Measurements from ENCODE around the gene LLCFC1. TPM values are rescaled to one million over a fixed set of nuclear protein-coding genes. Genes with fewer than 3 reads are reported as not detected.

The LLCFC1 gene
- total and polyA plus RNA-seq, 2 of the 8 experiments (the other 6 are each of a cell fraction or from before 2014, with no cell fraction given), result not detected

DNA sequence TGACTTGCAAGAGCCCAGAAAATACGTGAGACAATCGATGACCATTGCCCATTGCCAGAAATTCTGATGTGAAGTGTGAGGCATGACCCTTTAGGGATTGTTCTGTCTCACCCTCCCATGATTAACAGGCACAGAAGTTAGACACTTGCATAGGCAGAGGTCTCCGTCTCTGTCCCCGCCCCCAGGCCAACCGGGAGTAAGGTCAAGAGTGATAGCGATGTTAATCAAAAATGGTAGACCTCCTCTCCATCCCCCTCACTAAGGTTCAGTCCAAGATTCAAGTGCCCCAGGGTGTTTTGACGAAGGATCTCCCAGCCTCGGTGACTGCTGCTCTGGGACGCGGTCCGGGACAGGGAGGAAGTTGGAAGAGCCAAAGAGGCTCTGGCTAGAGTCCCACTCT, 31.0 kb upstream of the LLCFC1 start:
- H3K4me2 ChIP-seq (ENCODE audit: insufficient read depth in 1 of 2, low read depth in 2 of 2, low read length in 2 of 2), result no peak overlapping the region
- H2BK5ac ChIP-seq (ENCODE audit: low read depth, low read length), result no peak overlapping the region
- H3K18ac ChIP-seq (ENCODE audit: extremely low read depth, low read length), result no peak overlapping the region
- H2BK20ac ChIP-seq (ENCODE audit: low read length), result no peak overlapping the region
- H3K14ac ChIP-seq (ENCODE audit: insufficient read length), result no peak overlapping the region
- H3K4me1 ChIP-seq (replicated peaks in 1 of 4; ENCODE audit: control insufficient read depth in 3 of 4, insufficient read depth in 4 of 4, low read length in 3 of 4), result no peaks in the 10 kb centered on the region
- H3K9me3 ChIP-seq (ENCODE audit: insufficient read depth in 2 of 2, low read depth in 1 of 2, low read length in 1 of 2), result peaks cover 26 to 31% of the 10 kb centered on the region in 2 experiments
- no peaks in the 10 kb centered on the region for H3K23me2 ChIP-seq (ENCODE audit: low read depth, low read length)
- ChIA-PET POLR2A (ENCODE audit: partially characterized antibody) (interaction anchor here (1.3 kb wide), 1 partner anchor 9 kb away, joined by 4 read pairs; no protein-coding TSS in a partner anchor), CTCF (ENCODE audit: partially characterized antibody) (no interaction called here)
- H2AFZ ChIP-seq (ENCODE audit: low read length), result no peak overlapping the region
- no peak overlapping the region for H3K56ac ChIP-seq (replicated peaks; ENCODE audit: insufficient read length, low read depth, low read length)
- WGBS, 2 experiments (ENCODE audit: extremely low coverage in 1 of 2, insufficient coverage in 1 of 2, insufficient read length in 1 of 2, insufficient replicate concordance in 2 of 2, low coverage in 1 of 2, low lambda C conversion rate in 2 of 2, missing lambda C conversion rate in 1 of 2), result 92% methylated on average over 11 of the region's 11 CpGs; no CpG with 5 or more reads in 1 of the 2 experiments
- no peak overlapping the region for H2AK5ac ChIP-seq (ENCODE audit: low read depth, low read length)
- no peaks in the 10 kb centered on the region for H3K36me3 ChIP-seq (ENCODE audit: control insufficient read depth in 2 of 4, insufficient read depth in 4 of 4, low read length in 3 of 4)
- H3K79me1 ChIP-seq (ENCODE audit: low read depth, low read length), result no peaks in the 10 kb centered on the region
- no peak overlapping the region for H4K91ac ChIP-seq (replicated peaks; ENCODE audit: insufficient read length, low read length)
- TF ChIP-seq CHD2 (IDR thresholded peaks at IDR 0.05; ENCODE audit: low read length) (no peak), PHF8 (conservative IDR thresholded peaks at IDR 0.05; ENCODE audit: low read depth, low read length) (no peak), TEAD4 (IDR thresholded peaks at IDR 0.05; ENCODE audit: low read depth, low read length) (no peak), SP4 (IDR thresholded peaks at IDR 0.05; ENCODE audit: low read length) (no peak), JUND (IDR thresholded peaks at IDR 0.05; ENCODE audit: low read length) (no peak), SP2 (IDR thresholded peaks at IDR 0.05; ENCODE audit: low read length) (no peak), SRF (IDR thresholded peaks at IDR 0.05; ENCODE audit: low read depth, low read length) (no peak), ASH2L (IDR thresholded peaks at IDR 0.05; ENCODE audit: low read length) (no peak), HDAC2 (IDR thresholded peaks at IDR 0.05; ENCODE audit: borderline replicate concordance in 1 of 2, low read depth in 2 of 2, low read length in 2 of 2) (no peak), EGR1 (IDR thresholded peaks at IDR 0.05; ENCODE audit: borderline replicate concordance, low read depth, low read length) (no peak), TAF7 (optimal IDR thresholded peaks at IDR 0.05; ENCODE audit: borderline replicate concordance, low read depth, low read length) (no peak)
- TF ChIP-seq, protein P1, sequence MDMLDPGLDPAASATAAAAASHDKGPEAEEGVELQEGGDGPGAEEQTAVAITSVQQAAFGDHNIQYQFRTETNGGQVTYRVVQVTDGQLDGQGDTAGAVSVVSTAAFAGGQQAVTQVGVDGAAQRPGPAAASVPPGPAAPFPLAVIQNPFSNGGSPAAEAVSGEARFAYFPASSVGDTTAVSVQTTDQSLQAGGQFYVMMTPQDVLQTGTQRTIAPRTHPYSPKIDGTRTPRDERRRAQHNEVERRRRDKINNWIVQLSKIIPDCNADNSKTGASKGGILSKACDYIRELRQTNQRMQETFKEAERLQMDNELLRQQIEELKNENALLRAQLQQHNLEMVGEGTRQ (IDR thresholded peaks at IDR 0.05; ENCODE audit: low read length), result no peak
- no peak overlapping the region for H2BK120ac ChIP-seq (replicated peaks; ENCODE audit: low read depth, low read length)
- no peak overlapping the region for H2BK12ac ChIP-seq (ENCODE audit: low read depth, low read length)
- DNase-seq (ENCODE audit: low read depth in 1 of 2, low spot score in 2 of 2) (no peak), FAIRE-seq (no peak)
- H3K27me3 ChIP-seq (replicated peaks in 1 of 4; ENCODE audit: control insufficient read depth in 3 of 4, extremely low read depth in 1 of 4, insufficient read depth in 3 of 4, low read length in 3 of 4), result no peaks in the 10 kb centered on the region
- no peak overlapping the region for H4K5ac ChIP-seq (ENCODE audit: insufficient read length, low read depth, low read length)
- H3K79me2 ChIP-seq (ENCODE audit: control insufficient read depth in 1 of 2, insufficient read depth in 2 of 2, low read length in 2 of 2), result no peaks in the 10 kb centered on the region
- H4K20me1 ChIP-seq (replicated peaks in 1 of 2; ENCODE audit: control insufficient read depth in 1 of 2, insufficient read depth in 2 of 2, low read length in 2 of 2), result no peaks in the 10 kb centered on the region
- no peak overlapping the region; a peak in 1 of 7 replicates for H3K9ac ChIP-seq (replicated peaks in 1 of 4; ENCODE audit: extremely low read depth in 1 of 4, low read depth in 3 of 4, low read length in 3 of 4)
- H2BK15ac ChIP-seq (ENCODE audit: low read length), result no peak overlapping the region
- H3K4ac ChIP-seq (replicated peaks; ENCODE audit: insufficient read length, low read depth, low read length), result no peak overlapping the region
- H3K23ac ChIP-seq (ENCODE audit: insufficient read length), result no peak overlapping the region
- H4K8ac ChIP-seq (ENCODE audit: extremely low read depth, insufficient read depth, low read length), result no peak overlapping the region
- H3K27ac ChIP-seq (ENCODE audit: low read depth, low read length), result no peak overlapping the region
- no peak overlapping the region for H3K4me3 ChIP-seq (ENCODE audit: extremely low read depth in 1 of 4, insufficient read depth in 2 of 4, low read depth in 3 of 4, low read length in 4 of 4)
